Aorta (tissue), 5 donors: ENCODE results near the gene MYL5. TPM values are rescaled to one million over a fixed set of nuclear protein-coding genes. Genes with fewer than 3 reads are reported as not detected.

Source experiments
- ATAC-seq: fragments of 200-7000 bp; cut with Tn5 transposase; one replicate; pipeline ENCODE4 v1.9.1; 2022; ENCODE audit warnings: moderate library complexity; ENCODE audit not compliant: low FRiP score
- DNase-seq, 2 donors: peaks; one replicate each; pipeline ENCODE4 v3.0.0-alpha.2; 2020
- H3K27ac ChIP-seq, 2 donors: one replicate each; pipeline ENCODE4 v1.5.1; 2013; ENCODE audit warnings: low read length in 2 of 2, mild to moderate bottlenecking in 2 of 2, moderate library complexity in 2 of 2, control low read depth in 1 of 2, inconsistent platforms in 1 of 2, low read depth in 1 of 2
- H3K27me3 ChIP-seq, 2 donors: one replicate each; pipeline ENCODE4 v1.6.1; 2013; ENCODE audit warnings: control low read depth in 1 of 2, low read length in 1 of 2, mild to moderate bottlenecking in 1 of 2, moderate library complexity in 1 of 2; ENCODE audit not compliant: insufficient read depth in 2 of 2, control insufficient read depth in 1 of 2
- H3K36me3 ChIP-seq, 2 donors: one replicate each; pipeline ENCODE4 v1.6.1; 2013; ENCODE audit warnings: control low read depth in 1 of 2, low read length in 1 of 2, mild to moderate bottlenecking in 1 of 2; ENCODE audit not compliant: insufficient read depth in 2 of 2, control insufficient read depth in 1 of 2
- H3K4me1 ChIP-seq, 2 donors: one replicate each; pipeline ENCODE4 v1.6.1; 2013; ENCODE audit warnings: low read length in 2 of 2, control low read depth in 1 of 2, mild to moderate bottlenecking in 1 of 2, moderate library complexity in 1 of 2; ENCODE audit not compliant: insufficient read depth in 2 of 2, control insufficient read depth in 1 of 2
- H3K4me3 ChIP-seq, 2 donors: one replicate each; pipeline ENCODE4 v1.5.1; 2013; ENCODE audit warnings: low read length in 2 of 2, control low read depth in 1 of 2, mild to moderate bottlenecking in 1 of 2
- H3K9me3 ChIP-seq: one replicate; pipeline ENCODE4 v1.6.1; 2013; ENCODE audit warnings: mild to moderate bottlenecking, low read length; ENCODE audit not compliant: control insufficient read depth
- WGBS, 2 donors: extraction: QIAGEN DNeasy Blood & Tissue Kit; methylation state at CpG; one replicate each; pipeline ENCODE4 v1.1.7; 2013; 5-methylcytosine and 5-hydroxymethylcytosine counted together
- intact Hi-C, 2 donors: fragments of 100-400 bp; cut with DNase I; formaldehyde crosslinking; loops; one replicate each; pipeline versions ENCODE4 v1.14.2 to v1.15.0; 2022
- polyA plus RNA-seq, 2 donors: library from polyadenylated mRNA; stranded (reverse); fragments of 200-250 nt; gene quantifications; one replicate each; pipeline ENCODE4 v1.2.3, GENCODE V29; 2013
- total RNA-seq, 2 donors: library from RNA; stranded (reverse); fragmentation: NEBNext Ultra II Directional; extraction: Animal tissue kit (Norgen Biotek cat#: 25700); gene quantifications; one replicate each; pipeline ENCODE4 v1.2.1, GENCODE V29; 2021
- donor health status: healthy with polysubstance abuse.
- donor health status: Bipolar disorder and iron deficiency.
- donor health status: DM: no; HTN: no; CAD: no.
- donor health status: DM: no; HTN: no; CAD: no.
- donor health status: DM: yes; HTN: yes; CAD: no.

Gene MYL5
- total and polyA plus RNA-seq, 4 donors, result 5.7 to 19.8 (median 13.4) TPM

DNA sequence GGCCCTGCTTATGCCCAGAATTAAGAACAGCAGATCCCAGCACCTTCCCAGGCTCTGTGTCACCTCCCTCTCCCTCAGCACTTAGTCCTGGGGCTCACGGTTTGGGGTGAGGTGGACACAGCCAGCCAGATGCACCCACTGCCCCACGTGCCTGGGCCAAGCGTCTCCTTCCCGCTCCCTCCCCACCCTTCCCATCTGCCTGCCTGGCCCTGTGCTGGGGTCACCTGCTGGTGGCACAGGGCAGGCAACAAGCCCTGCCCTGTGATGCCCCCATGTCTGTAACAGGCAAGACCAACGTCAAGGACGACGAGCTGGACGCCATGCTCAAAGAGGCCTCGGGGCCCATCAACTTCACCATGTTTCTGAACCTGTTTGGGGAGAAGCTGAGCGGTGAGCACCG is 5.3 kb downstream of the MYL5 start:
- ATAC-seq, result no peak
- WGBS, 2 donors, result 84 to 90% methylated on average over 11 of the region's 11 CpGs
- peak in 1 of 2 donors; percentile 43 for DNase-seq
- Histone ChIP-seq H3K36me3 (no peaks in the 10 kb centered on the region), H3K27me3 (no peaks in the 10 kb centered on the region), H3K27ac (no peak overlapping the region), H3K4me1 (no peaks in the 10 kb centered on the region), H3K9me3 (no peaks in the 10 kb centered on the region), H3K4me3 (no peak overlapping the region)
- intact Hi-C loops, result loop anchor here in 1 of 2 donors (10.0 kb wide), 1 partner anchor 105 kb away; no protein-coding TSS in a partner anchor

DNA sequence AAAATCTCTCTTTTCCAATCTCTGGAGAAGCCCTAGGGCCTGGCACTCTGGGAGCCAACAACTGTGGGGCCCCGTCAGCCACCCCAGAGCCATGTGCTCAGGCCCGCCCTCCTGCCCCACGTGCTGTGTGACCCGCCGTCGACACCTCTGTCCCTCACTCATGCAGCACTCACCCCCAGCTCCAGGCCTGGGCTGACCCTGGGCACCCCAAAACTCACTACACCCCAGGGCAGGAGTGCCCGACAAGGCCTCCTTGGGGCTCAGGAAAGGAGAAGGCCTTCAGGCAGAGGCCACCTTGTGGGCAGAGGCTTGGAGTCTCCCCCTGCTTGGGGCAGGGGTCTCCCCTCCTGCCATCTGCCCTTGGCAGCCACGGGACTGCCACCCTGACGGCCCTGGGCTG is 5.7 kb downstream of the MYL5 start:
- intact Hi-C loops, result no loop called here
- peak in 1 of 2 donors; percentile 44 for DNase-seq
- no peaks in the 10 kb centered on the region for H3K36me3 ChIP-seq
- no peaks in the 10 kb centered on the region for H3K4me1 ChIP-seq
- H3K9me3 ChIP-seq, result no peaks in the 10 kb centered on the region
- ATAC-seq, result no peak
- no peaks in the 10 kb centered on the region for H3K27me3 ChIP-seq
- WGBS, 2 donors, result 80 to 84% methylated on average over 9 of the region's 9 CpGs
- no peak overlapping the region for H3K4me3 ChIP-seq
- H3K27ac ChIP-seq, result no peak overlapping the region

DNA sequence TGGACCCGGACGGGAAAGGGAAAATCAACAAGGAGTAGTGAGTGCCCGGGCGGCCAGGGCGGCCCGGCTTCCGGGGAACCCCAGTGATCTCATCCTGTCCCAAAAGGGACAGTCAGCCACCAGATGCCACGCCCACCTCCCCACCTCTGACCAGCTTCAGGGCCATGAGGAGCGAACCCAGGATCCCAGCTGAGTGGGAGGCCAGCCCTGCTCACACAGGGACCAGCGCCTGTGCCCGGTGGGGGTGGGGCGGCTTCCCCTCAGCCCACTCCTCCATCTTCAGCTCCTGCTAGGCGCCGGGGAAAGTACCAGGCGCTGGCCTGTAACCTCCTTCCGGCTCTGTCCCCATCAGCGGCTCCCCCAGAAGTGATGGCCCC is 6.2 kb downstream of the MYL5 start:
- intact Hi-C loops, result no loop called here
- Histone ChIP-seq H3K27me3 (no peaks in the 10 kb centered on the region), H3K36me3 (no peaks in the 10 kb centered on the region), H3K4me1 (no peaks in the 10 kb centered on the region), H3K4me3 (no peak overlapping the region), H3K27ac (no peak overlapping the region), H3K9me3 (no peaks in the 10 kb centered on the region)
- WGBS, 2 donors, result 51 to 60% methylated on average over 17 of the region's 17 CpGs
- DNase-seq, result peak; percentile 59 to 78
- ATAC-seq, result no peak

DNA sequence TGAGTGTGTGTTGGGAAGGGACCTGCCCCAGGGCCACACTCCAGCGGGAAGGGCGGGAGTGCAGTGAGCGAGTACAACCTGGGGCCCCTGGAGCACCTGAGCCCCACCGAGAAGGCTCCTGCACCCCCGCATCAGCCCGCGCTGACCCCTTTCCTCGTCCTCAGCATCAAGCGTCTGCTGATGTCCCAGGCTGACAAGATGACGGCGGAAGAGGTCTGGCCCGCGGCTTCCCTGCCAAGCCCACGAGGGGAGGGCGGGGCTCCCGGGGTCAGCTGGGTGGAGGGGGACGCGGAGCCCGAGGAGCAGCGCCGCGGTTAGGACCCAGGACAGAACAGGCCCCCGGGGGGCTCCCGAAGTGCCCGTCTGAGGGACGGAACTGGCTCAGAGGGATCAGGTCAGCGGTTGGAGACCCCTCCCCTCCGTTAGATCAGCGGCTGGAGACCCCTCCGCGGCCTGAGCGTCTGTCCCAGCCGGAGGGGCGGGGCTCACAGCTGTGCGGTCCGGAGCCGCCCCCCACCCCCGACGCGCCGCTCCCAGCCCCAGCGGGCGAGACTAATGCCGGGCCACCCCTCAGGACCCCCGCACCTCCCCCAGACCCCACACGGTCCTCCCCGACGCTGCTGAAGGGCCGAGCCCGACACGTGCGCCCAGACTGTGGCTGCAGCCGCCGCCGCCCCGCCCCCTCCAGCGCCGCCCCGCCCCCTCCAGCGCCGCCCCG is 6.7 kb downstream of the MYL5 start:
- peak; percentile 84 to 87 for DNase-seq
- Histone ChIP-seq H3K36me3 (no peaks in the 10 kb centered on the region), H3K27me3 (no peaks in the 10 kb centered on the region), H3K27ac (no peak overlapping the region), H3K4me3 (no peak overlapping the region), H3K4me1 (no peaks in the 10 kb centered on the region), H3K9me3 (no peaks in the 10 kb centered on the region)
- 4 to 9% methylated on average over 24 to 58 of the region's 62 CpGs for WGBS, 2 donors
- ATAC-seq, result no peak
- intact Hi-C loops, result no loop called here

DNA sequence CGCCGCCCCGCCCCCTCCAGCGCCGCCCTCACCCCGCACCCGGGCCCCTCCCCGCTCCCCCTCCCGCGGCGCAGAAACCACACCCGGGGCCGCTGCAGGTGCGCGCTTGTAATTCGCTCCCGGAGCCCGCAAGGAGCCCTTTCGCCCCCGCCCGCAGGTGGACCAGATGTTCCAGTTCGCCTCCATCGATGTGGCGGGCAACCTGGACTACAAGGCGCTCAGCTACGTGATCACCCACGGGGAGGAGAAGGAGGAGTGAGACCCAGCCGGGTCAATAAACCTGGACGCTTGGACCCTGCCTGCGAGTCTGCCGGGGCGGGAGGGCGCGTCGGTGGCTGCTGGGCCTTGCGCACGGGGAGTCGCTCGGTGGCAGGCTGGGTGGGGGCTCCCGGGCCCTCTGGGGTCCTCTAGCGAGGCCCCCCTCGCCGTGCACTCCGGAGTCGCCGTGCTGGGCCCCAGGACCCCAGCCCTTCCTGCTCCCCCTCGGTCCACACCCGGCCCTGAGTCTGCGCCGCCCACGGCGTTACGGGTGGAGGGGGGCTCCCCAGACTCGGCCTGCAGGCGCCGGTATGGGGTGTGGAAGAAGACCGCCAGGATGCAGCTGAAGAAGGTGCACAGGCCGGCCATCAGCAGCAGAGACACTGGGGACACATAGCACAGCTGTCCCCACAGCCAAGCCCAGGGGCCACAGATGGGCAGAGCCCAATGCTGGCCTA is 7.6 kb downstream of the MYL5 start:
- Histone ChIP-seq H3K27me3 (no peaks in the 10 kb centered on the region), H3K4me1 (no peaks in the 10 kb centered on the region), H3K9me3 (no peaks in the 10 kb centered on the region), H3K27ac (no peak overlapping the region), H3K4me3 (no peak overlapping the region), H3K36me3 (no peaks in the 10 kb centered on the region)
- ATAC-seq (no peak), DNase-seq (peak; percentile 58 to 77)
- WGBS, 2 donors, result 82 to 91% methylated on average over 43 to 58 of the region's 58 CpGs
- intact Hi-C loops, result no loop called here

DNA sequence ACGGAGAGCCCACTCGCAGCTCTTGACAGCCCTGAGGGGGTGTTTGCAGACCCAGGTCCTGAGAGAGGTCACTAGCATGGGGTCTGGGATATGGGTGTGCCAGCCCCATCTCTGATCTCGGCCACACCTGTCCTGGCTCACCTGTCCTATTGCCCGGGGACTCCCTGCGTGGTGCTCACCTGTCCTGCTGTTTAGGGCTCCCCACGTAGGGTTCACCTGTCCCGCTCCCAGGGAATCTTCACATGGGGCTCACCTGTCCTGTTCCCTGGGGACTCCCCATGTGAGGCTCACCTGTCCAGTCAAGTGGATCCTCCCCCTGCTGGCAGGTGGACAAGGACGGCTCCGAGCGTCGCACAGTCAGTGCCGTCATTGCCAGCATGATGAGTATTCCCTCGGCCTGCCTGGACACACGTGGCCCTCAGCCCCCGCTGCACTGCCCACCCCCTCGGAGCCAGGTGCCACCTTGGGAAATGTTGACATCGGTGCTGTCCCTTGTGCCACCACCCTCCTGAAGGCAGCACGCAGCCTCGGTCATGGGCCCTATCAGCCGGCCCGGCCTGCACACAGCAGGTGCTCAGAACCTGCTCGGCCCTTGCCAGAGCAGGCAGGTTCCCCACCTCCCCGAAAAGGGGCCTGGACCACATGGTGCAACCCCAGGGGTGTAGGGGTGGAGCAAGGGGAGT is 8.3 kb downstream of the MYL5 start:
- H3K4me3 ChIP-seq, result no peak overlapping the region
- H3K36me3 ChIP-seq, result no peaks in the 10 kb centered on the region
- intact Hi-C loops, result no loop called here
- 93% methylated on average over 23 of the region's 23 CpGs for WGBS, 2 donors
- no peaks in the 10 kb centered on the region for H3K4me1 ChIP-seq
- no peaks in the 10 kb centered on the region for H3K27me3 ChIP-seq
- ATAC-seq (no peak), DNase-seq (peak in 1 of 2 donors; percentile 49)
- H3K27ac ChIP-seq, result no peak overlapping the region
- H3K9me3 ChIP-seq, result no peaks in the 10 kb centered on the region

DNA sequence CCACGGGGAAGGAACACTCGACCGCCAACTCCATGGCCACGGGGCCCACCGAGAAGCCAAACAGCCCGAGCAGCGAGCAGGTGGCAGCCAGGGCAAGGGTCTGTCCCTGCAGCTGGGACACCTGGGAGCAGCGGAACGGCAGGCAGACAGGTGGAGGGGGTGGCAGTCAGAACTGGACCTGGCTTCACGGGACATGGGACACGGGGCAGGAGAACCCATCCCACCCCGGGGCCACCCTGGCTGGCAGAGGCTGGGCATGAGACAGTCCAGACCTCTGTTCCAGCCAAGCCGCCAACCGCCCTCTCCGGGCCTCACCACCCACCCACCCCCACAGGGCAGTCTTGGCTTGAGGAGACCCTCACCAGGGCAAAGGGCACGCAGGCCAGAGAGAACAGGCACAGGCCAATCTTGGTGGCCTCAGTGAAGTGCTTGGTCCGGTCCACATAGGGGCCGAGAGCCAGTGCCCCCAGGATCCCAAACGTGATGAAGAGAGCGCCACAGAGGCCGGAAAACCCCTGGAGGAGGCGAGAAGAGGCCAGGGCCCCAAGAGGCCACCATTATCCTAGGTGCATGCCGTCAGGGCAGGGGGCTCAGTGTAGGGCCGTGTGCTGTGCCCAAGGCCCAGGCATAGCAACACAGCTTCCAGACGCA is 9.0 kb downstream of the MYL5 start:
- Histone ChIP-seq H3K4me1 (no peaks in the 10 kb centered on the region), H3K36me3 (no peaks in the 10 kb centered on the region), H3K4me3 (no peak overlapping the region), H3K27ac (no peak overlapping the region), H3K9me3 (no peaks in the 10 kb centered on the region), H3K27me3 (no peaks in the 10 kb centered on the region)
- DNase-seq (peak in 1 of 2 donors; percentile 48), ATAC-seq (no peak)
- intact Hi-C loops, result no loop called here
- WGBS, 2 donors, result 86% methylated on average over 25 of the region's 25 CpGs

DNA sequence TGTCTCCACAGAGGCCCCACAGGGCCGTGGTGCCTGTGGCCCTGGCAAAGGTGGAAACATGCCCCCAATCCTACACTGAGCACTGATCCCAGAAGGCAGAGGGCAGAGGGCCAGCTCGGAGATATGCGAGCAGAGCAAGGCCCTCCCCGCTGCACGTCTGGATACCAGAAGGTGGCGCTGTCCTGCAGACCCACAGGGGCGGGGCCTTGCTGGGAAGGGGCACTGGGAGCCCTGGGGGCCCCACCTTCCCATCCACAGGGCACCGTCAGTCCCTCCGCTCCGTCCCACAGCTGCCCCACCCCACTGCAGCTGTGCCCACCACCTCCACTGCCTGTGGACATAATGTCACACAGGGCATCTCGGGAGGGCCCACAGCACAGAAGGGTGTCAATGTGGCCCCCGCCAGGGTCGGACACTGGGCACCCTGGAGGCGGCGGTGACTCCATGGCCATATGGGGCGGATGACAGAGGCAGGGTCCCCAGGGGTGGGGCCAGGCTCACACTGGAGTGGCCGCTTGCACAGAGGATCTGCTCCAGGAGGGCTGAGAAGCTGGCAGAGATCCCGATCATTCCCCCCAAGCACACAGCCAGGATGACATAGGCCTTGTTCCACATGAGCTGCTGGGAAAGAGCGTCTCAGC is 9.8 kb downstream of the MYL5 start:
- H3K27me3 ChIP-seq, result no peaks in the 10 kb centered on the region
- DNase-seq, result peak; percentile 76 to 82

More for the DNA sequence above, 9.8 kb downstream of the MYL5 start:
- H3K9me3 ChIP-seq, result no peaks in the 10 kb centered on the region
- H3K4me3 ChIP-seq, result no peak overlapping the region
- intact Hi-C loops, result no loop called here
- 50 to 55% methylated on average over 18 to 19 of the region's 19 CpGs for WGBS, 2 donors
- H3K36me3 ChIP-seq, result no peaks in the 10 kb centered on the region
- peak; percentile 26 for ATAC-seq
- H3K27ac ChIP-seq, result no peak overlapping the region
- H3K4me1 ChIP-seq, result no peaks in the 10 kb centered on the region
